GM23338 (cell line): ENCODE measurements around the gene KLHL13. TPM values are rescaled to one million over a fixed set of nuclear protein-coding genes. Genes with fewer than 3 reads are reported as not detected.

ENCODE experiments used
- ATAC-seq: fragments of 200-7000 bp; cut with Tn5 transposase; 3 replicates; pipeline ENCODE4 v1.9.1; 2020
- DNase-seq: peaks from one replicate; pipeline ENCODE4 v3.0.0-alpha.2; 2015; ENCODE audit warnings: low spot score
- H2AFZ ChIP-seq: fragments of 200-600 bp; sonication (generic); 2 replicates; pipeline ENCODE4 v1.8.0; 2016; ENCODE audit warnings: antibody characterized with exemption, mild to moderate bottlenecking, moderate library complexity
- H3F3A ChIP-seq: fragments of 200-600 bp; sonication (generic); replicated peaks from 2 replicates; pipeline ENCODE4 v1.8.0; 2017; ENCODE audit warnings: antibody characterized with exemption, mixed run types, low read depth
- H3K27ac ChIP-seq: fragments of 200-600 bp; sonication (generic); 2 replicates; pipeline ENCODE4 v1.6.1; 2016; ENCODE audit warnings: low read depth
- H3K27me3 ChIP-seq: fragments of 200-600 bp; sonication (generic); 2 replicates; pipeline ENCODE4 v1.8.0; 2016; ENCODE audit warnings: mild to moderate bottlenecking, mixed run types, moderate library complexity; ENCODE audit not compliant: insufficient read depth
- H3K36me3 ChIP-seq: fragments of 200-600 bp; sonication (generic); 2 replicates; pipeline ENCODE4 v1.8.0; 2016; ENCODE audit warnings: mild to moderate bottlenecking; ENCODE audit not compliant: insufficient read depth
- H3K4me1 ChIP-seq: fragments of 200-600 bp; sonication (generic); 2 replicates; pipeline ENCODE4 v1.8.0; 2016; ENCODE audit warnings: mild to moderate bottlenecking, moderate library complexity; ENCODE audit not compliant: insufficient read depth
- H3K4me2 ChIP-seq: fragments of 200-600 bp; sonication (generic); 2 replicates; pipeline ENCODE4 v1.7.1; 2017; ENCODE audit warnings: mixed run types
- H3K4me3 ChIP-seq: fragments of 200-600 bp; sonication (generic); 2 replicates; pipeline ENCODE4 v1.6.1; 2016; ENCODE audit warnings: mixed run types
- H3K79me2 ChIP-seq: fragments of 200-600 bp; sonication (generic); replicated peaks from 2 replicates; pipeline ENCODE4 v1.8.0; 2017; ENCODE audit warnings: mild to moderate bottlenecking; ENCODE audit not compliant: insufficient read depth
- H3K9me2 ChIP-seq: fragments of 200-600 bp; sonication (generic); 2 replicates; pipeline ENCODE4 v1.8.0; 2017; ENCODE audit not compliant: insufficient read depth
- H4K20me1 ChIP-seq: fragments of 200-600 bp; sonication (generic); replicated peaks from 2 replicates; pipeline ENCODE4 v1.8.0; 2017; ENCODE audit warnings: mild to moderate bottlenecking; ENCODE audit not compliant: insufficient read depth
- H3K27ac Mint-ChIP-seq: 2 replicates; pipeline ENCODE4 v1.8.0; 2020; ENCODE audit warnings: inconsistent platforms, mild to moderate bottlenecking, moderate library complexity, mixed read lengths
- H3K27me3 Mint-ChIP-seq: 3 replicates; pipeline ENCODE4 v1.8.0; 2022; ENCODE audit warnings: low read depth, mild to moderate bottlenecking, moderate library complexity, mixed read lengths, inconsistent platforms; ENCODE audit not compliant: insufficient read depth, poor library complexity
- H3K36me3 Mint-ChIP-seq: 3 replicates; pipeline ENCODE4 v1.8.0; 2021; ENCODE audit warnings: low read depth, mild to moderate bottlenecking, inconsistent platforms, moderate library complexity, mixed read lengths
- H3K4me1 Mint-ChIP-seq: 3 replicates; pipeline ENCODE4 v1.8.0; 2020; ENCODE audit warnings: mild to moderate bottlenecking, inconsistent platforms, mixed read lengths
- H3K4me3 Mint-ChIP-seq: 3 replicates; pipeline ENCODE4 v1.8.0; 2021; ENCODE audit warnings: moderate library complexity, mild to moderate bottlenecking, inconsistent platforms, mixed read lengths
- H3K9me3 Mint-ChIP-seq: 3 replicates; pipeline ENCODE4 v1.8.0; 2020; ENCODE audit warnings: moderate library complexity, mild to moderate bottlenecking, inconsistent platforms, mixed read lengths
- CREB1 ChIP-seq: fragments of 250-450 bp; sonication (Bioruptor Pico); IDR thresholded peaks from 2 replicates; pipeline ENCODE4 v1.5.0; 2020; ENCODE audit warnings: low read depth, mild to moderate bottlenecking, moderate library complexity
- EZH2 ChIP-seq: fragments of 200-600 bp; sonication (generic); IDR thresholded peaks from one replicate; pipeline ENCODE4 v1.8.0; 2017; ENCODE audit warnings: antibody characterized with exemption, mild to moderate bottlenecking, low read depth; ENCODE audit not compliant: unreplicated experiment
- EZH2phosphoT487 ChIP-seq: fragments of 200-600 bp; sonication (generic); IDR thresholded peaks from one replicate; pipeline ENCODE4 v1.8.1; 2018; ENCODE audit warnings: antibody characterized with exemption; ENCODE audit not compliant: unreplicated experiment
- JUNB ChIP-seq: IDR thresholded peaks from one replicate; pipeline ENCODE4 v1.6.1; 2016; ENCODE audit warnings: antibody characterized with exemption; ENCODE audit not compliant: unreplicated experiment
- NANOG ChIP-seq: IDR thresholded peaks from 2 replicates; pipeline ENCODE4 v1.6.1; 2016; ENCODE audit warnings: antibody characterized with exemption, borderline replicate concordance
- POLR2AphosphoS5 ChIP-seq: IDR thresholded peaks from 2 replicates; pipeline ENCODE4 v1.6.1; 2016; ENCODE audit warnings: antibody characterized with exemption, low read depth
- STAT1 ChIP-seq: IDR thresholded peaks from one replicate; pipeline ENCODE4 v1.6.1; 2016; ENCODE audit warnings: antibody characterized with exemption; ENCODE audit not compliant: unreplicated experiment
- ZNF114 ChIP-seq: fragments of 250-450 bp; sonication (Bioruptor Pico); IDR thresholded peaks from 2 replicates; pipeline ENCODE4 v1.5.0; 2020; ENCODE audit warnings: mild to moderate bottlenecking, moderate library complexity
- ZNF331 ChIP-seq: fragments of 250-450 bp; sonication (Bioruptor Pico); IDR thresholded peaks from 2 replicates; pipeline ENCODE4 v1.5.0; 2020; ENCODE audit warnings: low read depth, mild to moderate bottlenecking, moderate library complexity
- polyA plus RNA-seq: library from polyadenylated mRNA; unstranded; fragments of >200 nt; fragmentation: Nextera tagmentation; extraction: Ambion mirVana; gene quantifications from 2 replicates; pipeline ENCODE4 v1.2.1, GENCODE V29; 2016
- total RNA-seq: library from RNA; depleted of rRNA; stranded (reverse); fragments of >200 nt; shearing (Covaris generic); gene quantifications from 2 replicates; pipeline ENCODE4 v1.2.3, GENCODE V29; 2014
- TF ChIP-seq, protein P1 (sequence below): IDR thresholded peaks from one replicate; pipeline ENCODE4 v1.6.1; 2018; ENCODE audit warnings: antibody characterized with exemption; ENCODE audit not compliant: unreplicated experiment
- TF ChIP-seq, protein P2 (sequence below), 2 experiments: fragments of 200-600 bp in 1 of 2; sonication (generic) in 1 of 2; conservative IDR thresholded peaks; 2 replicates each; pipeline versions ENCODE4 v1.5.1 to v1.6.1; 2016 to 2017; ENCODE audit warnings: antibody characterized with exemption in 2 of 2, low read depth in 2 of 2, mild to moderate bottlenecking in 2 of 2, moderate library complexity in 1 of 2
- TF ChIP-seq, protein P3 (sequence below): IDR thresholded peaks from 2 replicates; pipeline ENCODE4 v1.6.1; 2016; ENCODE audit warnings: antibody characterized with exemption
- TF ChIP-seq, protein P4 (sequence below): fragments of 250-450 bp; sonication (Bioruptor Pico); IDR thresholded peaks from 2 replicates; pipeline ENCODE4 v1.5.0; 2020; ENCODE audit warnings: mild to moderate bottlenecking, moderate library complexity

KLHL13 gene
- total and polyA plus RNA-seq, 2 experiments from 2014 or later, result 5.9 to 10.9 TPM

DNA sequence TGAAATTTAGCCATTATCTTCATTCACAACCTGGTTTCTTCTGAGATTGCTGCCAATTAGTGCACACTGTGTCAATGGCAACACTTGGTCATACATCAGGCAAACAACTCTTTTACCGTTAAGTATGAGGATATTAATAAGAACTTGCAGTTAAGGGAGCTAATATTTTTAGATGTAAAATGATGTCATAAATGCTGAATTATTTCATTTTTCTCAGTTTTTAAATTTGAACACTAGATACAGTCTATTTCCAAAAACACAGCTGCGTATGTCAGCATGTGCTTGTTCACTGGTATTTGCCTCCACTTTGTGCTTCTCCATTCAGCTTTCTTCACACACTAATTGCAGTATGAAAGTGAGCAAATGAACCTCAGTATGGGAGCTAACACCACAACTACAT, 1.6 kb downstream of the KLHL13 start:
- no peaks in the 10 kb centered on the region for H3K9me2 ChIP-seq
- H3K79me2 ChIP-seq, result no peaks in the 10 kb centered on the region
- H3K36me3 Mint-ChIP-seq, result peaks cover 3% of the 10 kb centered on the region; the same call in 1 of the 3 replicates
- no peaks in the 10 kb centered on the region for H3K4me1 ChIP-seq
- no peak for DNase-seq
- no peak overlapping the region for H3K27ac Mint-ChIP-seq
- no peaks in the 10 kb centered on the region for H3K36me3 ChIP-seq
- peaks cover 17% of the 10 kb centered on the region for H3K27me3 ChIP-seq
- peak overlapping the region; percentile 64; the same call in 1 of the 2 replicates for H3K4me3 ChIP-seq
- H3K9me3 Mint-ChIP-seq, result no peaks in the 10 kb centered on the region
- H4K20me1 ChIP-seq, result no peaks in the 10 kb centered on the region
- H3F3A ChIP-seq, result no peaks in the 10 kb centered on the region
- ATAC-seq, result no peak
- peaks cover 9% of the 10 kb centered on the region for H3K4me1 Mint-ChIP-seq
- no peak for TF ChIP-seq ZNF114 (CRISPR knock-in tag)
- no peak for TF ChIP-seq CREB1 (CRISPR knock-in tag)
- TF ChIP-seq ZNF331 (CRISPR knock-in tag), result no peak
- TF ChIP-seq, protein P1, sequence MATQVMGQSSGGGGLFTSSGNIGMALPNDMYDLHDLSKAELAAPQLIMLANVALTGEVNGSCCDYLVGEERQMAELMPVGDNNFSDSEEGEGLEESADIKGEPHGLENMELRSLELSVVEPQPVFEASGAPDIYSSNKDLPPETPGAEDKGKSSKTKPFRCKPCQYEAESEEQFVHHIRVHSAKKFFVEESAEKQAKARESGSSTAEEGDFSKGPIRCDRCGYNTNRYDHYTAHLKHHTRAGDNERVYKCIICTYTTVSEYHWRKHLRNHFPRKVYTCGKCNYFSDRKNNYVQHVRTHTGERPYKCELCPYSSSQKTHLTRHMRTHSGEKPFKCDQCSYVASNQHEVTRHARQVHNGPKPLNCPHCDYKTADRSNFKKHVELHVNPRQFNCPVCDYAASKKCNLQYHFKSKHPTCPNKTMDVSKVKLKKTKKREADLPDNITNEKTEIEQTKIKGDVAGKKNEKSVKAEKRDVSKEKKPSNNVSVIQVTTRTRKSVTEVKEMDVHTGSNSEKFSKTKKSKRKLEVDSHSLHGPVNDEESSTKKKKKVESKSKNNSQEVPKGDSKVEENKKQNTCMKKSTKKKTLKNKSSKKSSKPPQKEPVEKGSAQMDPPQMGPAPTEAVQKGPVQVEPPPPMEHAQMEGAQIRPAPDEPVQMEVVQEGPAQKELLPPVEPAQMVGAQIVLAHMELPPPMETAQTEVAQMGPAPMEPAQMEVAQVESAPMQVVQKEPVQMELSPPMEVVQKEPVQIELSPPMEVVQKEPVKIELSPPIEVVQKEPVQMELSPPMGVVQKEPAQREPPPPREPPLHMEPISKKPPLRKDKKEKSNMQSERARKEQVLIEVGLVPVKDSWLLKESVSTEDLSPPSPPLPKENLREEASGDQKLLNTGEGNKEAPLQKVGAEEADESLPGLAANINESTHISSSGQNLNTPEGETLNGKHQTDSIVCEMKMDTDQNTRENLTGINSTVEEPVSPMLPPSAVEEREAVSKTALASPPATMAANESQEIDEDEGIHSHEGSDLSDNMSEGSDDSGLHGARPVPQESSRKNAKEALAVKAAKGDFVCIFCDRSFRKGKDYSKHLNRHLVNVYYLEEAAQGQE, result no peak
- no peak for TF ChIP-seq EZH2
- TF ChIP-seq NANOG, result no peak
- TF ChIP-seq JUNB, result no peak
- TF ChIP-seq, protein P2, sequence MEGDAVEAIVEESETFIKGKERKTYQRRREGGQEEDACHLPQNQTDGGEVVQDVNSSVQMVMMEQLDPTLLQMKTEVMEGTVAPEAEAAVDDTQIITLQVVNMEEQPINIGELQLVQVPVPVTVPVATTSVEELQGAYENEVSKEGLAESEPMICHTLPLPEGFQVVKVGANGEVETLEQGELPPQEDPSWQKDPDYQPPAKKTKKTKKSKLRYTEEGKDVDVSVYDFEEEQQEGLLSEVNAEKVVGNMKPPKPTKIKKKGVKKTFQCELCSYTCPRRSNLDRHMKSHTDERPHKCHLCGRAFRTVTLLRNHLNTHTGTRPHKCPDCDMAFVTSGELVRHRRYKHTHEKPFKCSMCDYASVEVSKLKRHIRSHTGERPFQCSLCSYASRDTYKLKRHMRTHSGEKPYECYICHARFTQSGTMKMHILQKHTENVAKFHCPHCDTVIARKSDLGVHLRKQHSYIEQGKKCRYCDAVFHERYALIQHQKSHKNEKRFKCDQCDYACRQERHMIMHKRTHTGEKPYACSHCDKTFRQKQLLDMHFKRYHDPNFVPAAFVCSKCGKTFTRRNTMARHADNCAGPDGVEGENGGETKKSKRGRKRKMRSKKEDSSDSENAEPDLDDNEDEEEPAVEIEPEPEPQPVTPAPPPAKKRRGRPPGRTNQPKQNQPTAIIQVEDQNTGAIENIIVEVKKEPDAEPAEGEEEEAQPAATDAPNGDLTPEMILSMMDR (conservative IDR thresholded peaks at IDR 0.05; ENCODE audit: low read depth in 2 of 2), result no peak
- TF ChIP-seq STAT1, result no peak
- TF ChIP-seq, protein P3, sequence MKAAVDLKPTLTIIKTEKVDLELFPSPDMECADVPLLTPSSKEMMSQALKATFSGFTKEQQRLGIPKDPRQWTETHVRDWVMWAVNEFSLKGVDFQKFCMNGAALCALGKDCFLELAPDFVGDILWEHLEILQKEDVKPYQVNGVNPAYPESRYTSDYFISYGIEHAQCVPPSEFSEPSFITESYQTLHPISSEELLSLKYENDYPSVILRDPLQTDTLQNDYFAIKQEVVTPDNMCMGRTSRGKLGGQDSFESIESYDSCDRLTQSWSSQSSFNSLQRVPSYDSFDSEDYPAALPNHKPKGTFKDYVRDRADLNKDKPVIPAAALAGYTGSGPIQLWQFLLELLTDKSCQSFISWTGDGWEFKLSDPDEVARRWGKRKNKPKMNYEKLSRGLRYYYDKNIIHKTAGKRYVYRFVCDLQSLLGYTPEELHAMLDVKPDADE, result no peak
- TF ChIP-seq, protein P4, sequence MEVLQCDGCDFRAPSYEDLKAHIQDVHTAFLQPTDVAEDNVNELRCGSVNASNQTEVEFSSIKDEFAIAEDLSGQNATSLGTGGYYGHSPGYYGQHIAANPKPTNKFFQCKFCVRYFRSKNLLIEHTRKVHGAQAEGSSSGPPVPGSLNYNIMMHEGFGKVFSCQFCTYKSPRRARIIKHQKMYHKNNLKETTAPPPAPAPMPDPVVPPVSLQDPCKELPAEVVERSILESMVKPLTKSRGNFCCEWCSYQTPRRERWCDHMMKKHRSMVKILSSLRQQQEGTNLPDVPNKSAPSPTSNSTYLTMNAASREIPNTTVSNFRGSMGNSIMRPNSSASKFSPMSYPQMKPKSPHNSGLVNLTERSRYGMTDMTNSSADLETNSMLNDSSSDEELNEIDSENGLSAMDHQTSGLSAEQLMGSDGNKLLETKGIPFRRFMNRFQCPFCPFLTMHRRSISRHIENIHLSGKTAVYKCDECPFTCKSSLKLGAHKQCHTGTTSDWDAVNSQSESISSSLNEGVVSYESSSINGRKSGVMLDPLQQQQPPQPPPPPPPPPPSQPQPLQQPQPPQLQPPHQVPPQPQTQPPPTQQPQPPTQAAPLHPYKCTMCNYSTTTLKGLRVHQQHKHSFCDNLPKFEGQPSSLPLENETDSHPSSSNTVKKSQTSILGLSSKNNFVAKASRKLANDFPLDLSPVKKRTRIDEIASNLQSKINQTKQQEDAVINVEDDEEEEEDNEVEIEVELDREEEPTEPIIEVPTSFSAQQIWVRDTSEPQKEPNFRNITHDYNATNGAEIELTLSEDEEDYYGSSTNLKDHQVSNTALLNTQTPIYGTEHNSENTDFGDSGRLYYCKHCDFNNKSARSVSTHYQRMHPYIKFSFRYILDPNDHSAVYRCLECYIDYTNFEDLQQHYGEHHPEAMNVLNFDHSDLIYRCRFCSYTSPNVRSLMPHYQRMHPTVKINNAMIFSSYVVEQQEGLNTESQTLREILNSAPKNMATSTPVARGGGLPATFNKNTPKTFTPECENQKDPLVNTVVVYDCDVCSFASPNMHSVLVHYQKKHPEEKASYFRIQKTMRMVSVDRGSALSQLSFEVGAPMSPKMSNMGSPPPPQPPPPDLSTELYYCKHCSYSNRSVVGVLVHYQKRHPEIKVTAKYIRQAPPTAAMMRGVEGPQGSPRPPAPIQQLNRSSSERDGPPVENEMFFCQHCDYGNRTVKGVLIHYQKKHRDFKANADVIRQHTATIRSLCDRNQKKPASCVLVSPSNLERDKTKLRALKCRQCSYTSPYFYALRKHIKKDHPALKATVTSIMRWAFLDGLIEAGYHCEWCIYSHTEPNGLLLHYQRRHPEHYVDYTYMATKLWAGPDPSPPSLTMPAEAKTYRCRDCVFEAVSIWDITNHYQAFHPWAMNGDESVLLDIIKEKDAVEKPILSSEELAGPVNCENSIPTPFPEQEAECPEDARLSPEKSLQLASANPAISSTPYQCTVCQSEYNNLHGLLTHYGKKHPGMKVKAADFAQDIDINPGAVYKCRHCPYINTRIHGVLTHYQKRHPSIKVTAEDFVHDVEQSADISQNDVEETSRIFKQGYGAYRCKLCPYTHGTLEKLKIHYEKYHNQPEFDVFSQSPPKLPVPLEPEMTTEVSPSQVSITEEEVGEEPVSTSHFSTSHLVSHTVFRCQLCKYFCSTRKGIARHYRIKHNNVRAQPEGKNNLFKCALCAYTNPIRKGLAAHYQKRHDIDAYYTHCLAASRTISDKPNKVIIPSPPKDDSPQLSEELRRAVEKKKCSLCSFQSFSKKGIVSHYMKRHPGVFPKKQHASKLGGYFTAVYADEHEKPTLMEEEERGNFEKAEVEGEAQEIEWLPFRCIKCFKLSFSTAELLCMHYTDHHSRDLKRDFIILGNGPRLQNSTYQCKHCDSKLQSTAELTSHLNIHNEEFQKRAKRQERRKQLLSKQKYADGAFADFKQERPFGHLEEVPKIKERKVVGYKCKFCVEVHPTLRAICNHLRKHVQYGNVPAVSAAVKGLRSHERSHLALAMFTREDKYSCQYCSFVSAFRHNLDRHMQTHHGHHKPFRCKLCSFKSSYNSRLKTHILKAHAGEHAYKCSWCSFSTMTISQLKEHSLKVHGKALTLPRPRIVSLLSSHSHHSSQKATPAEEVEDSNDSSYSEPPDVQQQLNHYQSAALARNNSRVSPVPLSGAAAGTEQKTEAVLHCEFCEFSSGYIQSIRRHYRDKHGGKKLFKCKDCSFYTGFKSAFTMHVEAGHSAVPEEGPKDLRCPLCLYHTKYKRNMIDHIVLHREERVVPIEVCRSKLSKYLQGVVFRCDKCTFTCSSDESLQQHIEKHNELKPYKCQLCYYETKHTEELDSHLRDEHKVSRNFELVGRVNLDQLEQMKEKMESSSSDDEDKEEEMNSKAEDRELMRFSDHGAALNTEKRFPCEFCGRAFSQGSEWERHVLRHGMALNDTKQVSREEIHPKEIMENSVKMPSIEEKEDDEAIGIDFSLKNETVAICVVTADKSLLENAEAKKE (CRISPR knock-in tag), result no peak
- TF ChIP-seq EZH2phosphoT487, result no peak
- no peak for TF ChIP-seq POLR2AphosphoS5
- H3K4me2 ChIP-seq, result peak overlapping the region; percentile 83
- H3K27ac ChIP-seq, result no peak overlapping the region
- peak overlapping the region; percentile 93; the same call in 2 of the 3 replicates for H3K4me3 Mint-ChIP-seq
- H3K27me3 Mint-ChIP-seq, result peaks cover 2% of the 10 kb centered on the region
- H2AFZ ChIP-seq, result no peak overlapping the region
